Smooth muscle cell (in vitro differentiated cells): ENCODE data around the gene FADD. TPM values are rescaled to one million over a fixed set of nuclear protein-coding genes. Genes with fewer than 3 reads are reported as not detected.

Experiments
- DNase-seq: peaks from one replicate; lab custom pipeline; 2025; ENCODE audit not compliant: unreplicated experiment; lab: John Stamatoyannopoulos, UW
- H2AFZ ChIP-seq: fragments of 200-600 bp; sonication (generic); 2 replicates; pipeline ENCODE4 v1.6.0; 2016; ENCODE audit warnings: antibody characterized with exemption, low read depth, mild to moderate bottlenecking
- H3F3A ChIP-seq: fragments of 200-600 bp; sonication (generic); 2 replicates; pipeline ENCODE4 v1.6.0; 2017; ENCODE audit warnings: antibody characterized with exemption, low read depth
- H3K27ac ChIP-seq: fragments of 200-600 bp; sonication (generic); 2 replicates; pipeline ENCODE4 v1.5.1; 2016; ENCODE audit warnings: low read depth, mild to moderate bottlenecking
- H3K27me3 ChIP-seq: fragments of 200-600 bp; sonication (generic); 2 replicates; pipeline ENCODE4 v1.6.1; 2016; ENCODE audit warnings: low read depth, mild to moderate bottlenecking
- H3K36me3 ChIP-seq: fragments of 200-600 bp; sonication (generic); 2 replicates; pipeline ENCODE4 v1.5.1; 2016; ENCODE audit warnings: low read depth
- H3K4me1 ChIP-seq: fragments of 200-600 bp; sonication (generic); 2 replicates; pipeline ENCODE4 v1.5.1; 2016; ENCODE audit warnings: low read depth
- H3K4me2 ChIP-seq: fragments of 200-600 bp; sonication (generic); 2 replicates; pipeline ENCODE4 v1.6.0; 2016; ENCODE audit warnings: mild to moderate bottlenecking
- H3K4me3 ChIP-seq: fragments of 200-600 bp; sonication (generic); 2 replicates; pipeline ENCODE4 v1.5.1; 2016; ENCODE audit warnings: mild to moderate bottlenecking
- H3K79me2 ChIP-seq: fragments of 200-600 bp; sonication (generic); 2 replicates; pipeline ENCODE4 v1.6.0; 2016; ENCODE audit warnings: low read depth, mild to moderate bottlenecking
- H3K9ac ChIP-seq: fragments of 200-600 bp; sonication (generic); 2 replicates; pipeline ENCODE4 v1.6.0; 2016; ENCODE audit warnings: low read depth
- H3K9me3 ChIP-seq: fragments of 200-600 bp; sonication (generic); replicated peaks from 2 replicates; pipeline ENCODE4 v1.5.1; 2016; ENCODE audit warnings: low read depth
- H4K20me1 ChIP-seq: fragments of 200-600 bp; sonication (generic); 2 replicates; pipeline ENCODE4 v1.6.0; 2016; ENCODE audit warnings: low read depth
- CTCF ChIP-seq: fragments of 200-600 bp; sonication (generic); IDR thresholded peaks from 2 replicates; pipeline ENCODE4 v1.5.1; 2017; ENCODE audit warnings: borderline replicate concordance, mild to moderate bottlenecking, antibody characterized with exemption; ENCODE audit not compliant: insufficient read depth, poor library complexity, severe bottlenecking
- WGBS: methylation state at CpG from one replicate; pipeline ENCODE4 v1.1.7; 2016; ENCODE audit warnings: low lambda C conversion rate; 5-methylcytosine and 5-hydroxymethylcytosine counted together
- polyA plus RNA-seq: library from polyadenylated mRNA; unstranded; fragments of >200 nt; fragmentation: Nextera tagmentation; extraction: Ambion mirVana; gene quantifications from 2 replicates; pipeline ENCODE4 v1.2.1, GENCODE V29; 2016
- total RNA-seq: library from RNA; depleted of rRNA; stranded (reverse); fragments of >200 nt; gene quantifications from 2 replicates; pipeline ENCODE4 v1.2.3, GENCODE V29; 2014

FADD gene
- total and polyA plus RNA-seq, 2 experiments from 2014 or later, result 22.2 to 41.3 TPM

- Histone ChIP-seq H3F3A (no peaks in the 10 kb centered on the region), H3K9me3 (no peaks in the 10 kb centered on the region), H3K36me3 (no peaks in the 10 kb centered on the region), H4K20me1 (no peaks in the 10 kb centered on the region), H3K27me3 (no peaks in the 10 kb centered on the region), H3K4me3 (no peak overlapping the region), H2AFZ (no peak overlapping the region), H3K79me2 (no peaks in the 10 kb centered on the region), H3K4me2 (no peak overlapping the region), H3K27ac (no peak overlapping the region), H3K9ac (no peak overlapping the region), H3K4me1 (no peaks in the 10 kb centered on the region)
- WGBS, result 96% methylated on average over 6 of the region's 6 CpGs
- no peak for TF ChIP-seq CTCF
- no peak for DNase-seq
Observed at GRCh38 chr11:70168405-70168754, 34.7 kb upstream of the FADD start.

- H2AFZ ChIP-seq, result no peak overlapping the region
- no peak for TF ChIP-seq CTCF
- H4K20me1 ChIP-seq, result no peaks in the 10 kb centered on the region
- H3K9ac ChIP-seq, result no peak overlapping the region
- 89% methylated on average over 11 of the region's 11 CpGs for WGBS
- no peak overlapping the region for H3K4me3 ChIP-seq
- H3K9me3 ChIP-seq, result no peaks in the 10 kb centered on the region
- no peaks in the 10 kb centered on the region for H3K4me1 ChIP-seq
- no peaks in the 10 kb centered on the region for H3K36me3 ChIP-seq
- no peak overlapping the region for H3K4me2 ChIP-seq
- no peaks in the 10 kb centered on the region for H3K79me2 ChIP-seq
- H3F3A ChIP-seq, result no peaks in the 10 kb centered on the region
- DNase-seq, result no peak
- H3K27ac ChIP-seq, result no peak overlapping the region
- H3K27me3 ChIP-seq, result no peaks in the 10 kb centered on the region
Observed at GRCh38 chr11:70169127-70169526, 34.0 kb upstream of the FADD start.

GRCh38 chr11:70169632-70170031 lies 33.5 kb upstream of the FADD start:
- Histone ChIP-seq H2AFZ (no peak overlapping the region), H3K4me1 (no peaks in the 10 kb centered on the region), H3K27ac (no peak overlapping the region), H3K79me2 (no peaks in the 10 kb centered on the region), H3K9me3 (no peaks in the 10 kb centered on the region), H3K9ac (no peak overlapping the region), H3K27me3 (no peaks in the 10 kb centered on the region), H3K4me3 (no peak overlapping the region), H3K4me2 (no peak overlapping the region), H3F3A (no peaks in the 10 kb centered on the region), H4K20me1 (no peaks in the 10 kb centered on the region), H3K36me3 (no peaks in the 10 kb centered on the region)
- no peak for DNase-seq
- WGBS, result 92% methylated on average over 8 of the region's 8 CpGs
- no peak for TF ChIP-seq CTCF

- no peak for DNase-seq
- Histone ChIP-seq H3F3A (no peaks in the 10 kb centered on the region), H3K27me3 (no peaks in the 10 kb centered on the region), H3K4me1 (peaks cover 8% of the 10 kb centered on the region), H2AFZ (no peak overlapping the region), H3K9ac (no peak overlapping the region), H3K36me3 (no peaks in the 10 kb centered on the region), H3K9me3 (no peaks in the 10 kb centered on the region), H3K79me2 (no peaks in the 10 kb centered on the region), H3K4me3 (no peak overlapping the region), H4K20me1 (peaks cover 1% of the 10 kb centered on the region), H3K4me2 (no peak overlapping the region), H3K27ac (no peak overlapping the region)
- TF ChIP-seq CTCF, result no peak
- WGBS, result 92% methylated on average over 22 of the region's 22 CpGs
Observed at GRCh38 chr11:70170596-70171210, 32.4 kb upstream of the FADD start.
